HepG2 (cell line): ENCODE data around the gene LCN12. TPM values are rescaled to one million over a fixed set of nuclear protein-coding genes. Genes with fewer than 3 reads are reported as not detected.

ENCODE experiments used
- ARNT ChIP-seq: fragments of 450-650 bp; IDR thresholded peaks from 2 replicates; pipeline ENCODE4 v1.6.1; 2017
- ATF7 ChIP-seq, 2 experiments: fragments of 450-650 bp in 1 of 2; sonication (generic) in 1 of 2; formaldehyde crosslinking in 1 of 2; IDR thresholded peaks; 2 replicates each; pipeline versions ENCODE4 v1.4.0 to v1.6.1; 2016 to 2020; ENCODE audit warnings: antibody characterized with exemption in 1 of 2, mild to moderate bottlenecking in 1 of 2, missing genetic modification reagents in 1 of 2
- CC2D1A ChIP-seq: sonication (generic); formaldehyde crosslinking; IDR thresholded peaks from 2 replicates; pipeline ENCODE4 v1.8.1; 2023; ENCODE audit warnings: mild to moderate bottlenecking, missing genetic modification reagents
- EEA1 ChIP-seq: sonication (generic); formaldehyde crosslinking; IDR thresholded peaks from 2 replicates; pipeline ENCODE4 v1.5.1; 2020; ENCODE audit warnings: mild to moderate bottlenecking, missing genetic modification reagents, borderline replicate concordance
- ESRRA ChIP-seq: sonication (generic); formaldehyde crosslinking; IDR thresholded peaks from 2 replicates; pipeline ENCODE4 v1.5.1; 2020; ENCODE audit warnings: mild to moderate bottlenecking, low read depth, missing genetic modification reagents
- FOSL1 ChIP-seq: sonication (generic); formaldehyde crosslinking; IDR thresholded peaks from 2 replicates; pipeline ENCODE4 v1.9.0; 2021; ENCODE audit warnings: missing genetic modification reagents, borderline replicate concordance
- FOXK1 ChIP-seq: sonication (generic); formaldehyde crosslinking; IDR thresholded peaks from 2 replicates; pipeline ENCODE4 v1.4.0; 2020; ENCODE audit warnings: low read depth, missing genetic modification reagents, borderline replicate concordance
- HHEX ChIP-seq: IDR thresholded peaks from 2 replicates; pipeline ENCODE4 v1.6.1; 2016; ENCODE audit warnings: control low read depth
- MBNL3 ChIP-seq: fragments of 250-450 bp; sonication (Bioruptor Pico); conservative IDR thresholded peaks from 2 replicates; pipeline ENCODE4 v1.8.0; 2022; ENCODE audit warnings: mild to moderate bottlenecking, inconsistent platforms
- MTA3 ChIP-seq: sonication (generic); formaldehyde crosslinking; IDR thresholded peaks from 2 replicates; pipeline ENCODE4 v1.4.0; 2020; ENCODE audit warnings: missing genetic modification reagents
- PCBP2 ChIP-seq: fragments of 200-400 bp; formaldehyde crosslinking; optimal IDR thresholded peaks from 2 replicates; pipeline ENCODE3; 2018; ENCODE audit warnings: low read length, low read depth; ENCODE audit not compliant: poor library complexity, severe bottlenecking
- ZNF282 ChIP-seq: fragments of 450-650 bp; IDR thresholded peaks from 2 replicates; pipeline ENCODE4 v1.6.1; 2018; ENCODE audit not compliant: partially characterized antibody
- ZNF530 ChIP-seq: sonication (generic); formaldehyde crosslinking; IDR thresholded peaks from 2 replicates; pipeline ENCODE4 v1.5.0; 2020; ENCODE audit warnings: low read depth, mild to moderate bottlenecking, missing genetic modification reagents
- ZNF543 ChIP-seq: sonication (generic); formaldehyde crosslinking; IDR thresholded peaks from 2 replicates; pipeline ENCODE4 v1.4.0; 2020; ENCODE audit warnings: mild to moderate bottlenecking, missing genetic modification reagents
- ZNF605 ChIP-seq: sonication (generic); formaldehyde crosslinking; IDR thresholded peaks from 2 replicates; pipeline ENCODE4 v1.8.0; 2022; ENCODE audit warnings: mild to moderate bottlenecking, missing genetic modification reagents
- ZNF7 ChIP-seq: IDR thresholded peaks from 2 replicates; pipeline ENCODE4 v1.6.1; 2016; ENCODE audit warnings: missing biosample characterization, missing genetic modification reagents
- ZSCAN20 ChIP-seq: sonication (generic); formaldehyde crosslinking; IDR thresholded peaks from 2 replicates; pipeline ENCODE4 v1.4.0; 2020; ENCODE audit warnings: missing genetic modification reagents, mild to moderate bottlenecking, borderline replicate concordance
- polyA plus RNA-seq, 8 experiments: library from polyadenylated mRNA; depleted of rRNA in 3 of 8; stranded (reverse) in 7 of 8; unstranded in 1 of 8; fragments of >200 nt; fragmentation: Illumina TruSeq in 4 of 8; extraction: Trizol in 4 of 8; gene quantifications; 2 replicates each; pipeline versions ENCODE4 v1.2.1 to v1.2.3, GENCODE V29; 2011 to 2016; ENCODE audit warnings: low read depth in 4 of 8, missing spikeins in 1 of 8, mixed read lengths in 1 of 8; ENCODE audit not compliant: insufficient read depth in 1 of 8
- total RNA-seq, 5 experiments: library from RNA; depleted of rRNA; stranded (reverse); fragments of >200 nt; fragmentation: Illumina TruSeq; extraction: Trizol; gene quantifications; 2 replicates each; pipeline ENCODE4 v1.2.3, GENCODE V29; 2016; ENCODE audit warnings: low read depth in 1 of 5
- TF ChIP-seq, protein P1 (sequence below): sonication (generic); formaldehyde crosslinking; IDR thresholded peaks from 2 replicates; pipeline ENCODE4 v1.9.0; 2021; ENCODE audit warnings: mild to moderate bottlenecking, missing genetic modification reagents
- TF ChIP-seq, protein P2 (sequence below): sonication (generic); formaldehyde crosslinking; IDR thresholded peaks from 2 replicates; pipeline ENCODE4 v1.4.0; 2020; ENCODE audit warnings: mild to moderate bottlenecking, missing genetic modification reagents
- TF ChIP-seq, protein P3 (sequence below): sonication (generic); formaldehyde crosslinking; IDR thresholded peaks from 2 replicates; pipeline ENCODE4 v1.8.0; 2022; ENCODE audit warnings: mild to moderate bottlenecking, missing genetic modification reagents

The LCN12 gene
- total and polyA plus RNA-seq, 2 of the 13 experiments (the other 11 are each of a cell fraction or from before 2014, with no cell fraction given) = 3.4 to 6.9 TPM

DNA sequence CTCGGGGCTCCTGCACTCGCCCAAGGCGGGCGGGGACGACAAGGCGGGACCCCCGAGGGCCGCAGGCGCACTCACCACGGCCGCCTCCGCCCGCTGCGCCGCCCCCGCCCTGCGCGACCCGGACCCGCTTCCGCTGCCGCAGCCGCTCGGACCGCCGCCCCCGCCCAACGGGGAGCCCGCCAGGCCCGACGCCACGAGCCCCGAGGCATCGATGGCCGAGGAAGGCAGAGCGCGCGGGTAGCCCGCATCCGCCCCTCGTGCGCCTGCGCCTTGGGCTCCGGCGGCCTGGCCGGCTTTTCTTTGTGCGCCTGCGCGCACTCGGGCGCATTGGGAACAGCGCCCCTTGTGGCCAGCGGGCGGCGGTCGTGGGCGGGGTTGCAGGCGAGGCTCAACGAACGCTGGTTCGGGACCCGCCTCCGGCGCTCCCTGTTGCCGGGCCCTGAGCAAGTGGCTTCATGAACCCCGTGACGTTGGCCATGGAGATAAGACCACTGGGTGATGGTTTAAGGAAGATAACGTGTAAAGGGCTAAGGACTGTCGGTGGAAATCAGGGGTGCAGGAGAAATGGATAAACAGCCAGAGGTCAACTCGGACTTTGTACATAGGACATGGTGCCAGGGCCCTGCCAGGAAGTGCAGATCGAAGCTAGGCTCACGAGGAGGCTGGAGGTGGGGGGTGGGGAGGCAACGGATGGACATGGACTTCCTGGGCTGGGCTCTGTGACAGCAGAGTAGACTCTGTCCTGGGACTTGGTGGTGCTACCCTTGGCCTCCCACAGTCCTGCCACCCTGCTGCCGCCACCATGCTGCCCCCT is 7.3 kb upstream of the LCN12 start, which contains the start of the genes C8G and FBXW5 (continued):
- peak; percentile 90 for TF ChIP-seq ZNF543 (CRISPR knock-in tag)
- TF ChIP-seq MTA3 = no peak
- TF ChIP-seq CC2D1A (CRISPR knock-in tag) = no peak
- TF ChIP-seq, protein P1, sequence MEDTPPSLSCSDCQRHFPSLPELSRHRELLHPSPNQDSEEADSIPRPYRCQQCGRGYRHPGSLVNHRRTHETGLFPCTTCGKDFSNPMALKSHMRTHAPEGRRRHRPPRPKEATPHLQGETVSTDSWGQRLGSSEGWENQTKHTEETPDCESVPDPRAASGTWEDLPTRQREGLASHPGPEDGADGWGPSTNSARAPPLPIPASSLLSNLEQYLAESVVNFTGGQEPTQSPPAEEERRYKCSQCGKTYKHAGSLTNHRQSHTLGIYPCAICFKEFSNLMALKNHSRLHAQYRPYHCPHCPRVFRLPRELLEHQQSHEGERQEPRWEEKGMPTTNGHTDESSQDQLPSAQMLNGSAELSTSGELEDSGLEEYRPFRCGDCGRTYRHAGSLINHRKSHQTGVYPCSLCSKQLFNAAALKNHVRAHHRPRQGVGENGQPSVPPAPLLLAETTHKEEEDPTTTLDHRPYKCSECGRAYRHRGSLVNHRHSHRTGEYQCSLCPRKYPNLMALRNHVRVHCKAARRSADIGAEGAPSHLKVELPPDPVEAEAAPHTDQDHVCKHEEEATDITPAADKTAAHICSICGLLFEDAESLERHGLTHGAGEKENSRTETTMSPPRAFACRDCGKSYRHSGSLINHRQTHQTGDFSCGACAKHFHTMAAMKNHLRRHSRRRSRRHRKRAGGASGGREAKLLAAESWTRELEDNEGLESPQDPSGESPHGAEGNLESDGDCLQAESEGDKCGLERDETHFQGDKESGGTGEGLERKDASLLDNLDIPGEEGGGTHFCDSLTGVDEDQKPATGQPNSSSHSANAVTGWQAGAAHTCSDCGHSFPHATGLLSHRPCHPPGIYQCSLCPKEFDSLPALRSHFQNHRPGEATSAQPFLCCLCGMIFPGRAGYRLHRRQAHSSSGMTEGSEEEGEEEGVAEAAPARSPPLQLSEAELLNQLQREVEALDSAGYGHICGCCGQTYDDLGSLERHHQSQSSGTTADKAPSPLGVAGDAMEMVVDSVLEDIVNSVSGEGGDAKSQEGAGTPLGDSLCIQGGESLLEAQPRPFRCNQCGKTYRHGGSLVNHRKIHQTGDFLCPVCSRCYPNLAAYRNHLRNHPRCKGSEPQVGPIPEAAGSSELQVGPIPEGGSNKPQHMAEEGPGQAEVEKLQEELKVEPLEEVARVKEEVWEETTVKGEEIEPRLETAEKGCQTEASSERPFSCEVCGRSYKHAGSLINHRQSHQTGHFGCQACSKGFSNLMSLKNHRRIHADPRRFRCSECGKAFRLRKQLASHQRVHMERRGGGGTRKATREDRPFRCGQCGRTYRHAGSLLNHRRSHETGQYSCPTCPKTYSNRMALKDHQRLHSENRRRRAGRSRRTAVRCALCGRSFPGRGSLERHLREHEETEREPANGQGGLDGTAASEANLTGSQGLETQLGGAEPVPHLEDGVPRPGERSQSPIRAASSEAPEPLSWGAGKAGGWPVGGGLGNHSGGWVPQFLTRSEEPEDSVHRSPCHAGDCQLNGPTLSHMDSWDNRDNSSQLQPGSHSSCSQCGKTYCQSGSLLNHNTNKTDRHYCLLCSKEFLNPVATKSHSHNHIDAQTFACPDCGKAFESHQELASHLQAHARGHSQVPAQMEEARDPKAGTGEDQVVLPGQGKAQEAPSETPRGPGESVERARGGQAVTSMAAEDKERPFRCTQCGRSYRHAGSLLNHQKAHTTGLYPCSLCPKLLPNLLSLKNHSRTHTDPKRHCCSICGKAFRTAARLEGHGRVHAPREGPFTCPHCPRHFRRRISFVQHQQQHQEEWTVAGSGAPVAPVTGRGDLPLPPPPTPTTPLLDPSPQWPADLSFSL (CRISPR knock-in tag) = no peak
- TF ChIP-seq ZNF7 (CRISPR knock-in tag) = no peak
- TF ChIP-seq FOXK1 (CRISPR knock-in tag) = peak; percentile 35; the same call in 1 of the 2 replicates
- no peak for TF ChIP-seq ZSCAN20 (CRISPR knock-in tag)
- no peak for TF ChIP-seq ZNF282
- no peak for TF ChIP-seq ATF7 (IDR thresholded peaks at IDR 0.05)
- TF ChIP-seq ATF7 (CRISPR knock-in tag; IDR thresholded peaks at IDR 0.05) = no peak
- peak; percentile 80; the same call in 1 of the 2 replicates for TF ChIP-seq ZNF605
- TF ChIP-seq MBNL3 (CRISPR knock-in tag) = no peak
- no peak for TF ChIP-seq ZNF530 (CRISPR knock-in tag)
- no peak for TF ChIP-seq ARNT
- TF ChIP-seq, protein P2, sequence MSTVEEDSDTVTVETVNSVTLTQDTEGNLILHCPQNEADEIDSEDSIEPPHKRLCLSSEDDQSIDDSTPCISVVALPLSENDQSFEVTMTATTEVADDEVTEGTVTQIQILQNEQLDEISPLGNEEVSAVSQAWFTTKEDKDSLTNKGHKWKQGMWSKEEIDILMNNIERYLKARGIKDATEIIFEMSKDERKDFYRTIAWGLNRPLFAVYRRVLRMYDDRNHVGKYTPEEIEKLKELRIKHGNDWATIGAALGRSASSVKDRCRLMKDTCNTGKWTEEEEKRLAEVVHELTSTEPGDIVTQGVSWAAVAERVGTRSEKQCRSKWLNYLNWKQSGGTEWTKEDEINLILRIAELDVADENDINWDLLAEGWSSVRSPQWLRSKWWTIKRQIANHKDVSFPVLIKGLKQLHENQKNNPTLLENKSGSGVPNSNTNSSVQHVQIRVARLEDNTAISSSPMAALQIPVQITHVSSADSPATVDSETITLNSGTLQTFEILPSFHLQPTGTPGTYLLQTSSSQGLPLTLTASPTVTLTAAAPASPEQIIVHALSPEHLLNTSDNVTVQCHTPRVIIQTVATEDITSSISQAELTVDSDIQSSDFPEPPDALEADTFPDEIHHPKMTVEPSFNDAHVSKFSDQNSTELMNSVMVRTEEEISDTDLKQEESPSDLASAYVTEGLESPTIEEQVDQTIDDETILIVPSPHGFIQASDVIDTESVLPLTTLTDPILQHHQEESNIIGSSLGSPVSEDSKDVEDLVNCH (CRISPR knock-in tag) = no peak
- no peak for TF ChIP-seq EEA1 (CRISPR knock-in tag)
- 0 out of 2 replicates have a peak, but pooled peaks have one; percentile 41 for TF ChIP-seq ESRRA (CRISPR knock-in tag)
- TF ChIP-seq PCBP2 = no peak
- no peak for TF ChIP-seq HHEX
- TF ChIP-seq FOSL1 (CRISPR knock-in tag) = no peak
- TF ChIP-seq, protein P3, sequence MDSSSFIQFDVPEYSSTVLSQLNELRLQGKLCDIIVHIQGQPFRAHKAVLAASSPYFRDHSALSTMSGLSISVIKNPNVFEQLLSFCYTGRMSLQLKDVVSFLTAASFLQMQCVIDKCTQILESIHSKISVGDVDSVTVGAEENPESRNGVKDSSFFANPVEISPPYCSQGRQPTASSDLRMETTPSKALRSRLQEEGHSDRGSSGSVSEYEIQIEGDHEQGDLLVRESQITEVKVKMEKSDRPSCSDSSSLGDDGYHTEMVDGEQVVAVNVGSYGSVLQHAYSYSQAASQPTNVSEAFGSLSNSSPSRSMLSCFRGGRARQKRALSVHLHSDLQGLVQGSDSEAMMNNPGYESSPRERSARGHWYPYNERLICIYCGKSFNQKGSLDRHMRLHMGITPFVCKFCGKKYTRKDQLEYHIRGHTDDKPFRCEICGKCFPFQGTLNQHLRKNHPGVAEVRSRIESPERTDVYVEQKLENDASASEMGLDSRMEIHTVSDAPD (CRISPR knock-in tag) = no peak
